Hematopoietic multipotent progenitor cell (in vitro differentiated cells): ENCODE measurements around the gene CASZ1. TPM values are rescaled to one million over a fixed set of nuclear protein-coding genes. Genes with fewer than 3 reads are reported as not detected.

ENCODE experiments used
- DNase-seq, 3 donors: peaks; one replicate each; pipeline ENCODE4 v3.0.0-alpha.2; 2011 to 2015; ENCODE audit warnings: low read depth in 2 of 3, low spot score in 2 of 3
- total RNA-seq: library from RNA; depleted of rRNA; stranded (reverse); fragments of >200 nt; gene quantifications from one replicate; pipeline ENCODE4 v1.2.3, GENCODE V29; 2012

Gene CASZ1
- total RNA-seq, 1 donor: 6.2 TPM

- DNase-seq: no peak
These were observed 26.6 kb upstream of the CASZ1 start for GRCh38 chr1:10823000-10823401.

- DNase-seq: no peak
These were observed 24.9 kb upstream of the CASZ1 start for GRCh38 chr1:10821388-10821787.

GRCh38 chr1:10820422-10820821 is 24.0 kb upstream of the CASZ1 start:
- no peak for DNase-seq

- no peak for DNase-seq
These were observed 22.9 kb upstream of the CASZ1 start for GRCh38 chr1:10819198-10819901.

- DNase-seq: no peak
These were observed 22.1 kb upstream of the CASZ1 start for GRCh38 chr1:10818262-10819197.

- DNase-seq: no peak
These were observed 20.4 kb upstream of the CASZ1 start for GRCh38 chr1:10816743-10817369.

GRCh38 chr1:10816233-10816632 is 19.8 kb upstream of the CASZ1 start:
- DNase-seq: no peak

- DNase-seq: no peak
These were observed 19.4 kb upstream of the CASZ1 start for GRCh38 chr1:10815858-10816195.

GRCh38 chr1:10814976-10815857 is 18.8 kb upstream of the CASZ1 start:
- no peak for DNase-seq

- DNase-seq: no peak
These were observed 17.9 kb upstream of the CASZ1 start for GRCh38 chr1:10814312-10814711.

GRCh38 chr1:10813799-10814198 is 17.4 kb upstream of the CASZ1 start:
- DNase-seq: no peak

GRCh38 chr1:10812387-10812915 is 16.0 kb upstream of the CASZ1 start:
- no peak for DNase-seq

GRCh38 chr1:10808441-10808840 is 12.0 kb upstream of the CASZ1 start:
- DNase-seq: no peak

GRCh38 chr1:10806966-10807365 is 10.5 kb upstream of the CASZ1 start:
- no peak for DNase-seq

GRCh38 chr1:10803971-10804820 is 7.8 kb upstream of the CASZ1 start:
- DNase-seq: no peak

GRCh38 chr1:10802944-10803715 is 6.7 kb upstream of the CASZ1 start:
- DNase-seq: no peak

- no peak for DNase-seq
These were observed 4.3 kb upstream of the CASZ1 start for GRCh38 chr1:10800778-10801177.

GRCh38 chr1:10799726-10800125 is 3.3 kb upstream of the CASZ1 start:
- no peak for DNase-seq
